Measurements from ENCODE around the gene RPN1. TPM values are rescaled to one million over a fixed set of nuclear protein-coding genes. Genes with fewer than 3 reads are reported as not detected.
A peak's percentile ranks its signal among the peaks of the same experiment; 100 is the strongest.

Gene RPN1
- total and polyA plus RNA-seq, 2 of the 13 experiments (the other 11 are each of a cell fraction or from before 2014, with no cell fraction given): 290 to 342 TPM

GRCh38 chr3:128617557-128618397, 32.8 kb downstream of the RPN1 start (continued):
- TF ChIP-seq SNAPC5 (CRISPR knock-in tag; IDR thresholded peaks at IDR 0.05; ENCODE audit: borderline replicate concordance) (no peak), PATZ1 (CRISPR knock-in tag; IDR thresholded peaks at IDR 0.05) (0 out of 2 replicates have a peak, but pooled peaks have one; percentile 24), EP300 (IDR thresholded peaks at IDR 0.05; ENCODE audit: low read depth in 2 of 2, low read length in 2 of 2) (no peak), EP300 (CRISPR knock-in tag; IDR thresholded peaks at IDR 0.05; ENCODE audit: borderline replicate concordance) (no peak), PHF5A (CRISPR knock-in tag; IDR thresholded peaks at IDR 0.05; ENCODE audit: low read depth, unreplicated experiment) (no peak), KMT2A (CRISPR knock-in tag; IDR thresholded peaks at IDR 0.05) (peak; percentile 44), ZNF556 (CRISPR knock-in tag; IDR thresholded peaks at IDR 0.05; ENCODE audit: borderline replicate concordance) (peak; percentile 89; the same call in 1 of the 2 replicates), YEATS4 (CRISPR knock-in tag; IDR thresholded peaks at IDR 0.05; ENCODE audit: borderline replicate concordance) (peak; percentile 65), ZNF577 (CRISPR knock-in tag; IDR thresholded peaks at IDR 0.05; ENCODE audit: borderline replicate concordance, low read depth) (no peak), ZNF30 (CRISPR knock-in tag; IDR thresholded peaks at IDR 0.05) (no peak), JUN (CRISPR knock-in tag; IDR thresholded peaks at IDR 0.05) (no peak), ZKSCAN8 (CRISPR knock-in tag; IDR thresholded peaks at IDR 0.05; ENCODE audit: borderline replicate concordance) (no peak), ZMAT3 (CRISPR knock-in tag; conservative IDR thresholded peaks at IDR 0.05) (peak; percentile 63), ZFY (CRISPR knock-in tag; IDR thresholded peaks at IDR 0.05) (peak; percentile 77), ZNF274 (CRISPR knock-in tag; IDR thresholded peaks at IDR 0.05) (no peak), CAMTA2 (CRISPR knock-in tag; IDR thresholded peaks at IDR 0.05; ENCODE audit: borderline replicate concordance) (no peak), TOPORS (CRISPR knock-in tag; IDR thresholded peaks at IDR 0.05) (peak; percentile 47; the same call in 1 of the 2 replicates), MAZ (IDR thresholded peaks at IDR 0.05; ENCODE audit: borderline replicate concordance, low read depth, low read length) (no peak), MAZ (CRISPR knock-in tag; IDR thresholded peaks at IDR 0.05; ENCODE audit: low read depth) (peak; percentile 64; the same call in 1 of the 2 replicates)
- TF ChIP-seq, protein P1, sequence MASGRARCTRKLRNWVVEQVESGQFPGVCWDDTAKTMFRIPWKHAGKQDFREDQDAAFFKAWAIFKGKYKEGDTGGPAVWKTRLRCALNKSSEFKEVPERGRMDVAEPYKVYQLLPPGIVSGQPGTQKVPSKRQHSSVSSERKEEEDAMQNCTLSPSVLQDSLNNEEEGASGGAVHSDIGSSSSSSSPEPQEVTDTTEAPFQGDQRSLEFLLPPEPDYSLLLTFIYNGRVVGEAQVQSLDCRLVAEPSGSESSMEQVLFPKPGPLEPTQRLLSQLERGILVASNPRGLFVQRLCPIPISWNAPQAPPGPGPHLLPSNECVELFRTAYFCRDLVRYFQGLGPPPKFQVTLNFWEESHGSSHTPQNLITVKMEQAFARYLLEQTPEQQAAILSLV (CRISPR knock-in tag; IDR thresholded peaks at IDR 0.05; ENCODE audit: borderline replicate concordance): peak; percentile 22; the same call in 1 of the 2 replicates
- TF ChIP-seq, protein P2, sequence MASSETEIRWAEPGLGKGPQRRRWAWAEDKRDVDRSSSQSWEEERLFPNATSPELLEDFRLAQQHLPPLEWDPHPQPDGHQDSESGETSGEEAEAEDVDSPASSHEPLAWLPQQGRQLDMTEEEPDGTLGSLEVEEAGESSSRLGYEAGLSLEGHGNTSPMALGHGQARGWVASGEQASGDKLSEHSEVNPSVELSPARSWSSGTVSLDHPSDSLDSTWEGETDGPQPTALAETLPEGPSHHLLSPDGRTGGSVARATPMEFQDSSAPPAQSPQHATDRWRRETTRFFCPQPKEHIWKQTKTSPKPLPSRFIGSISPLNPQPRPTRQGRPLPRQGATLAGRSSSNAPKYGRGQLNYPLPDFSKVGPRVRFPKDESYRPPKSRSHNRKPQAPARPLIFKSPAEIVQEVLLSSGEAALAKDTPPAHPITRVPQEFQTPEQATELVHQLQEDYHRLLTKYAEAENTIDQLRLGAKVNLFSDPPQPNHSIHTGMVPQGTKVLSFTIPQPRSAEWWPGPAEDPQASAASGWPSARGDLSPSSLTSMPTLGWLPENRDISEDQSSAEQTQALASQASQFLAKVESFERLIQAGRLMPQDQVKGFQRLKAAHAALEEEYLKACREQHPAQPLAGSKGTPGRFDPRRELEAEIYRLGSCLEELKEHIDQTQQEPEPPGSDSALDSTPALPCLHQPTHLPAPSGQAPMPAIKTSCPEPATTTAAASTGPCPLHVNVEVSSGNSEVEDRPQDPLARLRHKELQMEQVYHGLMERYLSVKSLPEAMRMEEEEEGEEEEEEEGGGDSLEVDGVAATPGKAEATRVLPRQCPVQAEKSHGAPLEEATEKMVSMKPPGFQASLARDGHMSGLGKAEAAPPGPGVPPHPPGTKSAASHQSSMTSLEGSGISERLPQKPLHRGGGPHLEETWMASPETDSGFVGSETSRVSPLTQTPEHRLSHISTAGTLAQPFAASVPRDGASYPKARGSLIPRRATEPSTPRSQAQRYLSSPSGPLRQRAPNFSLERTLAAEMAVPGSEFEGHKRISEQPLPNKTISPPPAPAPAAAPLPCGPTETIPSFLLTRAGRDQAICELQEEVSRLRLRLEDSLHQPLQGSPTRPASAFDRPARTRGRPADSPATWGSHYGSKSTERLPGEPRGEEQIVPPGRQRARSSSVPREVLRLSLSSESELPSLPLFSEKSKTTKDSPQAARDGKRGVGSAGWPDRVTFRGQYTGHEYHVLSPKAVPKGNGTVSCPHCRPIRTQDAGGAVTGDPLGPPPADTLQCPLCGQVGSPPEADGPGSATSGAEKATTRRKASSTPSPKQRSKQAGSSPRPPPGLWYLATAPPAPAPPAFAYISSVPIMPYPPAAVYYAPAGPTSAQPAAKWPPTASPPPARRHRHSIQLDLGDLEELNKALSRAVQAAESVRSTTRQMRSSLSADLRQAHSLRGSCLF (CRISPR knock-in tag; IDR thresholded peaks at IDR 0.05; ENCODE audit: borderline replicate concordance): 0 out of 2 replicates have a peak, but pooled peaks have one; percentile 60

Measured in HepG2 (cell line).